K562 (cell line): ENCODE results near the gene DDR1. TPM values are rescaled to one million over a fixed set of nuclear protein-coding genes. Genes with fewer than 3 reads are reported as not detected.

Experiments used
- AFF4 ChIP-seq: sonication (generic); formaldehyde crosslinking; IDR thresholded peaks from 2 replicates; pipeline ENCODE4 v1.8.0; 2023; ENCODE audit warnings: mild to moderate bottlenecking, missing genetic modification reagents
- CBX2 ChIP-seq: fragments of 200-600 bp; sonication (generic); IDR thresholded peaks from one replicate; pipeline ENCODE4 v1.6.1; 2012; ENCODE audit warnings: mild to moderate bottlenecking, low read length, inconsistent platforms; ENCODE audit not compliant: insufficient read depth, poor library complexity, severe bottlenecking
- DIDO1 ChIP-seq: fragments of 450-650 bp; IDR thresholded peaks from 2 replicates; pipeline ENCODE4 v1.6.1; 2016; ENCODE audit warnings: low read depth, missing biosample characterization, missing genetic modification characterization
- ETS2 ChIP-seq: IDR thresholded peaks from 2 replicates; pipeline ENCODE4 v1.6.1; 2016; ENCODE audit warnings: borderline replicate concordance, missing genetic modification characterization, mild to moderate bottlenecking, moderate library complexity, missing compliant biosample characterization; ENCODE audit not compliant: poor library complexity, severe bottlenecking
- ETV1 ChIP-seq: fragments of 450-650 bp; conservative IDR thresholded peaks from 2 replicates; pipeline ENCODE4 v1.6.1; 2016; ENCODE audit warnings: missing genetic modification characterization, control low read depth, low read depth, missing compliant biosample characterization
- HMGN3 ChIP-seq: IDR thresholded peaks from 2 replicates; pipeline ENCODE4 v1.6.1; 2011; ENCODE audit warnings: borderline replicate concordance, low read depth, mild to moderate bottlenecking, mixed read lengths, low read length; ENCODE audit not compliant: insufficient read length; ENCODE audit errors: extremely low read depth
- MBD1 ChIP-seq: fragments of 250-450 bp; sonication (Bioruptor Pico); IDR thresholded peaks from 2 replicates; pipeline ENCODE4 v1.8.0; 2022; ENCODE audit warnings: inconsistent platforms
- MTA2 ChIP-seq: fragments of 450-650 bp; IDR thresholded peaks from 2 replicates; pipeline ENCODE4 v1.6.1; 2016; ENCODE audit warnings: low read depth
- RAD21 ChIP-seq, 2 experiments: fragments of 250-450 bp in 1 of 2; fragments of 450-650 bp in 1 of 2; sonication (Bioruptor Pico) in 1 of 2; formaldehyde crosslinking in 1 of 2; IDR thresholded peaks in 1 of 2; conservative IDR thresholded peaks in 1 of 2; 2 replicates each; pipeline versions ENCODE4 v1.4.0 to v1.8.0; 2020 to 2022; ENCODE audit warnings: mild to moderate bottlenecking in 2 of 2, moderate library complexity in 1 of 2
- ZKSCAN3 ChIP-seq: fragments of 250-450 bp; sonication (Bioruptor Pico); IDR thresholded peaks from 2 replicates; pipeline ENCODE4 v1.4.0; 2020
- ZNF121 ChIP-seq: sonication (generic); formaldehyde crosslinking; conservative IDR thresholded peaks from 2 replicates; pipeline ENCODE4 v1.8.0; 2022; ENCODE audit warnings: missing genetic modification reagents
- ZNF224 ChIP-seq: sonication (generic); formaldehyde crosslinking; IDR thresholded peaks from 2 replicates; pipeline ENCODE4 v1.8.0; 2022; ENCODE audit warnings: mild to moderate bottlenecking, missing genetic modification reagents
- polyA plus RNA-seq, 8 experiments: library from polyadenylated mRNA; depleted of rRNA in 4 of 8; stranded (reverse) in 5 of 8; unstranded in 3 of 8; fragments of >200 nt; fragmentation: Nextera tagmentation in 2 of 8; fragmentation: Illumina TruSeq in 1 of 8; extraction: Ambion mirVana in 2 of 8; extraction: Trizol in 1 of 8; gene quantifications; 2 replicates each; pipeline versions ENCODE4 v1.2.1 to v1.2.3, GENCODE V29; 2011 to 2014; ENCODE audit warnings: inconsistent platforms in 1 of 8, missing spikeins in 1 of 8
- total RNA-seq, 7 experiments: library from RNA; depleted of rRNA in 6 of 7; stranded (reverse); fragments of >200 nt in 6 of 7; fragmentation: Illumina TruSeq in 2 of 7; extraction: Trizol in 2 of 7; gene quantifications; 2 replicates each; pipeline versions ENCODE4 v1.2.1 to v1.2.3, GENCODE V29; 2011 to 2021; ENCODE audit warnings: low replicate concordance in 1 of 7
- TF ChIP-seq, protein P1 (sequence below): sonication (generic); formaldehyde crosslinking; IDR thresholded peaks from 2 replicates; pipeline ENCODE4 v1.8.0; 2022; ENCODE audit warnings: mild to moderate bottlenecking, missing genetic modification reagents
- TF ChIP-seq, protein P2 (sequence below): fragments of 250-450 bp; sonication (Bioruptor Pico); IDR thresholded peaks from 2 replicates; pipeline ENCODE4 v1.4.0; 2020; ENCODE audit warnings: mild to moderate bottlenecking, moderate library complexity
- TF ChIP-seq, protein P3 (sequence below): sonication (generic); formaldehyde crosslinking; IDR thresholded peaks from 2 replicates; pipeline ENCODE4 v1.8.0; 2022; ENCODE audit warnings: missing genetic modification reagents, mild to moderate bottlenecking, borderline replicate concordance

The DDR1 gene
- total and polyA plus RNA-seq, 9 of the 15 experiments (the other 6 are each of a cell fraction or from before 2014, with no cell fraction given) = 1.4 to 44.6 (median 12.2) TPM

DNA sequence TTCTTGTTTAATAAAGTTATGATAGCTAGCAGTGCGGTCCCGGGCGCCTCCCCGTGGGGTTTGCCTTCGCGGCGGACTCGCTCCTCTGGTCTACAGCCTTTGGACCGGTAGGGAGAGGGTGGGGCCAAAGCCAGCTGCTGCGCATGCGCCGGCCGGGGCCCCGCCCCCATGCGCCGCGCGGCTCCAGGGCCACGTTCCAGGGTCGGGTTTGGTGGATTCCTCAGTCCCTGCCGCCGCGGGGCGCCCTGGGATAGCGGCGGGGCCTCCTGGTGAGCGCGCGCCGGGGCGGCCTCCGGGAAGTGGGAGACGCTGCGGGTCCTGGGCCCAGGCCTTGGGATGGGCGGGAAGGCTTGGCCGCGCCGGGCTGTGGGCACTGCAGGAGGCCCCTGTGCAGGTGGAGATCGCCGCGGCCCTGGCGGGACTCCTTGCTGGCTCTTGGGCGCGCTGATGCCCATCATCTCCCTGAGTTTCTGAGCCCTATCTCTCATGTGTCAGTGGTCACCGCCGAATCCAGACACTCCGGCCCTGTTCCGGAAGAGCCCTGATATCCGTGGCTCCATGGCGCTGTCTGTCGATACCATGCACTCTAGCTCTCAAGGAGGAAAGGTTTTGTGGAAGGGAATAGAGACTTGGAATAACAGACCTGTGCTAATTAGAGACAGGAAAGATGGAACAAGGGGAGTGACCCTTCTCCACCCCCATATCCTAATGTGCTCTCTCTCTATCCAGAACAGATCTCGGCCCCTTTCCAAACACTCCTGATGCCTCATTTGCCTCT, 29.9 kb downstream of the DDR1 start, which contains the start of gene VARS2 (continued):
- TF ChIP-seq MBD1 (CRISPR knock-in tag) (no peak), ETS2 (no peak), AFF4 (peak; percentile 30; the same call in 1 of the 2 replicates), ZKSCAN3 (CRISPR knock-in tag) (no peak), HMGN3 (peak; percentile 93), MTA2 (no peak), CBX2 (no peak), RAD21 (CRISPR knock-in tag; conservative IDR thresholded peaks at IDR 0.05 in 1 of 2, IDR thresholded peaks at IDR 0.05 in 1 of 2) (peak; percentile 50 to 61), ETV1 (peak; percentile 73), DIDO1 (no peak), ZNF224 (CRISPR knock-in tag) (no peak), ZNF121 (CRISPR knock-in tag) (no peak)
- TF ChIP-seq, protein P1, sequence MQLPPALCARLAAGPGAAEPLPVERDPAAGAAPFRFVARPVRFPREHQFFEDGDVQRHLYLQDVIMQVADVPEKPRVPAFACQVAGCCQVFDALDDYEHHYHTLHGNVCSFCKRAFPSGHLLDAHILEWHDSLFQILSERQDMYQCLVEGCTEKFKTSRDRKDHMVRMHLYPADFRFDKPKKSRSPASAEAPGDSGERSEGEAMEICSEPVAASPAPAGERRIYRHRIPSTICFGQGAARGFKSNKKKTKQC (CRISPR knock-in tag) = peak; percentile 90; the same call in 1 of the 2 replicates
- TF ChIP-seq, protein P2, sequence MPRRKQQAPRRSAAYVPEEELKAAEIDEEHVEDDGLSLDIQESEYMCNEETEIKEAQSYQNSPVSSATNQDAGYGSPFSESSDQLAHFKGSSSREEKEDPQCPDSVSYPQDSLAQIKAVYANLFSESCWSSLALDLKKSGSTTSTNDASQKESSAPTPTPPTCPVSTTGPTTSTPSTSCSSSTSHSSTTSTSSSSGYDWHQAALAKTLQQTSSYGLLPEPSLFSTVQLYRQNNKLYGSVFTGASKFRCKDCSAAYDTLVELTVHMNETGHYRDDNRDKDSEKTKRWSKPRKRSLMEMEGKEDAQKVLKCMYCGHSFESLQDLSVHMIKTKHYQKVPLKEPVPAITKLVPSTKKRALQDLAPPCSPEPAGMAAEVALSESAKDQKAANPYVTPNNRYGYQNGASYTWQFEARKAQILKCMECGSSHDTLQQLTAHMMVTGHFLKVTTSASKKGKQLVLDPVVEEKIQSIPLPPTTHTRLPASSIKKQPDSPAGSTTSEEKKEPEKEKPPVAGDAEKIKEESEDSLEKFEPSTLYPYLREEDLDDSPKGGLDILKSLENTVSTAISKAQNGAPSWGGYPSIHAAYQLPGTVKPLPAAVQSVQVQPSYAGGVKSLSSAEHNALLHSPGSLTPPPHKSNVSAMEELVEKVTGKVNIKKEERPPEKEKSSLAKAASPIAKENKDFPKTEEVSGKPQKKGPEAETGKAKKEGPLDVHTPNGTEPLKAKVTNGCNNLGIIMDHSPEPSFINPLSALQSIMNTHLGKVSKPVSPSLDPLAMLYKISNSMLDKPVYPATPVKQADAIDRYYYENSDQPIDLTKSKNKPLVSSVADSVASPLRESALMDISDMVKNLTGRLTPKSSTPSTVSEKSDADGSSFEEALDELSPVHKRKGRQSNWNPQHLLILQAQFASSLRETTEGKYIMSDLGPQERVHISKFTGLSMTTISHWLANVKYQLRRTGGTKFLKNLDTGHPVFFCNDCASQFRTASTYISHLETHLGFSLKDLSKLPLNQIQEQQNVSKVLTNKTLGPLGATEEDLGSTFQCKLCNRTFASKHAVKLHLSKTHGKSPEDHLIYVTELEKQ (CRISPR knock-in tag) = no peak; the same call in 1 of the 2 replicates
- TF ChIP-seq, protein P3, sequence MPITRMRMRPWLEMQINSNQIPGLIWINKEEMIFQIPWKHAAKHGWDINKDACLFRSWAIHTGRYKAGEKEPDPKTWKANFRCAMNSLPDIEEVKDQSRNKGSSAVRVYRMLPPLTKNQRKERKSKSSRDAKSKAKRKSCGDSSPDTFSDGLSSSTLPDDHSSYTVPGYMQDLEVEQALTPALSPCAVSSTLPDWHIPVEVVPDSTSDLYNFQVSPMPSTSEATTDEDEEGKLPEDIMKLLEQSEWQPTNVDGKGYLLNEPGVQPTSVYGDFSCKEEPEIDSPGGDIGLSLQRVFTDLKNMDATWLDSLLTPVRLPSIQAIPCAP (CRISPR knock-in tag) = no peak; the same call in 1 of the 2 replicates
